GM19023 (cell line): Measurements from ENCODE around the gene LIN28A.

Source experiments
- ATAC-seq: cut with Tn5 transposase; IDR thresholded peaks from one replicate; pipeline ENCODE4 v1.9.1; 2021; ENCODE audit warnings: mild to moderate bottlenecking, moderate library complexity; ENCODE audit not compliant: unreplicated experiment

Gene LIN28A

DNA sequence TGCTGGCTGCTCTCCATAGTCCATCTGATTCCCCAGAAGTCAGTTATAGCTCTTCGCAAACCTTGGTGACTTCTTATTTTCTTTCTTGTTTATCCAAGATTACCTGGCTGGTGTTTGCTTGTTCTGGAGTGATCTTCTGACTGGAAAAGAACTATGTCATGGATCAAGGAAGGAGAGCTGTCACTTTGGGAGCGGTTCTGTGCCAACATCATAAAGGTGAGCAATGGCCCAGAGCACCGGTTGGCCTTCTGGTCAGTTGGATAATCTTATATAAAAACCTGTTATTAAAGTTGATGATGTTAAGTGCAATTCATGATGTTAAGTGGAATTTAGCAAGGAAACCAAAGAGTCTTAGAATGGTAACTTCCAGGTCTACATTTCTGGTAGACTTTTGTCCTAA lies 22.2 kb downstream of the LIN28A start:
- no peak for ATAC-seq

DNA sequence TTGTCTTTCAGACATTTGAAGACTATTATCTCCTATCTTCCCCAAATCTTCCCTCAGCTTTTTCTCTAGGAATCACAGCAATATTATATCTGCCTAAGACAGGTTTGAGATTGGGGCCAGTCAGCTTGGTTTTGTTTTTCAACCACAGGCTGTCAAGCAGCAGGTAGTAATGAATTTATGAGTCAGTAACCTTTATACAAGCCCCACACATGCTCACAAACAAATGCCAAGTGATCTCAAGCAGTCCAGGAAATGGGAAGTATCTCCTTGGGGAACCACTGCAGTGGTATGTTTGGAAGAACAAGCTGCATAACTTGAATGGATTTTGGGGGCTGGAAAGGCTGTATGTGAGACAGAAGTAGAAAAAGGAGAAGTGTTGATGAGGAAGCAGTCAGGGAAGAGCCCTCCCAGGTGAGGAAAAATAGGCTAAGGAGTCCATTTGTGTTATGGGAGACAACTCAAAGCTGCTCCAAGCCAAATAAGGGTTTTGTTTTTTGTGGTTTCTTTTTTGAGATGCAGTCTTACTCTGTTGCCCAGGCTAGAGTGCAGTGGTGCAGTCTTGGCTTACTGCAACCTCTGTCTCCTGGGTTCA lies 23.6 kb downstream of the LIN28A start:
- ATAC-seq: no peak

DNA sequence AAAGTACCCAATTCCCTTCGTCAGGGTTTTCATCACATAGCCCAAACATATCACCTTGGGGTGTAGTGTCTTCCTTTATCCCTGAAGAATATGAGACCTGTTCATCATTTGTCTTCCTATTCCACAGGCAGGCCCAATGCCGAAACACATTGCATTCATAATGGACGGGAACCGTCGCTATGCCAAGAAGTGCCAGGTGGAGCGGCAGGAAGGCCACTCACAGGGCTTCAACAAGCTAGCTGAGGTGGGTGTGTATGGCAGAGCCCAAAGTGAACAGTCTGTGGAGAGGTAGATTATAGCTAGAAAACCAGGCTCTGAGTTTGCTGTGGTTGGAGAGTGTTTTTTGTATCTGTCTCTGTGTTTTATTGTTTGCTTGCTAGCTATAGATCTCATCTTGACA lies 27.4 kb downstream of the LIN28A start:
- no peak for ATAC-seq

DNA sequence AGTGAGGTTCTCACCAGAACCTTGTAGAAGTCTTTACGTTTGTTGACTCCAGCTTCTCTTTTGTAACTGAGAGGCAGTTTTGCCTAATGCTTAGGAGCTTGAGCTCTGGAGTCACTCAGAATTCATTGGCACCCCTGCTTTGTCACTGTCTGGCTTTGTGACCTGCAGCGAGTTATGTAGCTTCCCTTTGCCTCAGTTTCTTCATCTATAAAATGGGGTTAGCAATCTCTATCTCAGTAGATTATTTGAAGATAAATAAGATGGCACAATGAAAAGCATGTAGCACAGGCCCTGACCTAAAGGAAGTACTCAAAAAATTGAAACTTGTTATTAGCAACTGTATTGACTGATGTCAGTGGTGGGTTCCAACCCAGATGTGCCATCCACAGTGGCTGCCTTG lies 29.6 kb downstream of the LIN28A start:
- no peak for ATAC-seq

DNA sequence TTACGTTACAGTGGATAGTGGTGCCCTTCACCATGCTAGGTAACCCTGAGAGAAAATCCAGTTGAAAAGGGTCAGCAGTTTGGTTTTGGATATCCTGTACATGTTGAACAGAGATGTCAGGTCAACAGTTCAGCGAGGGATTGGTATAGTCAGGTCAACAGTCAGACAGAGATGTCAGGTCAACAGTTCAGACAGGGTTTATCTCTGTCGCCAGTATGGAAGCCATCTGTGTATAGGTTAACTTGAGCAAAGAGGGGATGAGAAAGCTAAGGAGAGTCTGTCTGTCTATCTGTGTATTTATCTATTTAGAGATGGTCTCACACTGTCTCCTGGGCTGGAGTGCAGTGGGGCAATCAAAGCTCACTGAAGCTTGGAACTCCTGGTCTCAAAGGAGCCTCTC lies 39.3 kb downstream of the LIN28A start:
- no peak for ATAC-seq

DNA sequence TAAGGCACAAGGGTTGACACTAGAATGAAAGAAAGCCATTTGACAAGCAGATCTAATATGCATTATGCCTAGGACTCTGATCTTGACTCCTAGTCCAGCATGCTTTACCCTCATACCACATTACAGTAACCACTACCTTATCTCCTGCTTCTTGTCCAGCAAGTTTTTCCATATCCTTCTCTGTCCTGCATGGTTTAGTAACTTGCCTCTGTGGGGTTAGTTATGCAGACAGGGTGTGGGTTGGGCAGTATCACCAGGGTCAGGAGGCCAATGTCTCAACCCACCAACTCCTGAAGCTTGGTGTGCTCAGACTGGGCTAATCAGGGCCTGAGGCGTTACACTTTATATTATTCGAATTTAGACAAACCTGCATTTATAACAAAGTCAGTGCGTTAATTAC lies 40.3 kb downstream of the LIN28A start:
- no peak for ATAC-seq

DNA sequence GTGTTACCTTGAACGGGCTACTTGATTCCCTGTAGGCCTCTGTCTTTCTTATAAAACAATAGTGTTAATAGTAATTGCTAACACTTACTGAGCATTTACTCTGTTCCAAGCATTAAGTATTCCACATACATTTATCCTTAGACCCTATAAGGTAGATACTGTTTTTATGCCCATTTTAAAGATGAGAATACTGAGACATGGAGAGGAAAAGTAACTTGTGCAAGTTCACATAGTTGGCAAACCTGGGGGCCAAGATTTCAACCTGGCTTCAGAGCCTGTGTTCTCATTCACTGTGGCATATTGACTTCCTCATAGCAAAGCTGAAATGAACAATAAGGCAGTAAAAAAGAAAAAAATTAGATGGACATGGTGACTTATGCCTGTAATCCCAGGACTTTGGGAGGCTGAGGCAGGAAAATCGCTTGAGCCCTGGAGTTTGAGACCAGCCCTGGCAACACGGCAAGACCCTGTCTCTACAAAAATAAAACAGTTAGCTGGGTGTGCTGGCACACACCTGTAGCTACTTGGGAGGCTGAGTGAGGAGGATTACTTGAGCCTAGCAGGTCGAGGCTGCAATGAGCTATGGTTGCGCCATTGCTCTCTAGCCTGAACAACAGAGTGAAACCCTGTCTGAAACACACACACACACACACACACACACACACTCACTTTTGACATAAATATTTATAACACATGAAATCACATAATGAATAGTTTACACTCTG lies 42.0 kb downstream of the LIN28A start:
- ATAC-seq: no peak

DNA sequence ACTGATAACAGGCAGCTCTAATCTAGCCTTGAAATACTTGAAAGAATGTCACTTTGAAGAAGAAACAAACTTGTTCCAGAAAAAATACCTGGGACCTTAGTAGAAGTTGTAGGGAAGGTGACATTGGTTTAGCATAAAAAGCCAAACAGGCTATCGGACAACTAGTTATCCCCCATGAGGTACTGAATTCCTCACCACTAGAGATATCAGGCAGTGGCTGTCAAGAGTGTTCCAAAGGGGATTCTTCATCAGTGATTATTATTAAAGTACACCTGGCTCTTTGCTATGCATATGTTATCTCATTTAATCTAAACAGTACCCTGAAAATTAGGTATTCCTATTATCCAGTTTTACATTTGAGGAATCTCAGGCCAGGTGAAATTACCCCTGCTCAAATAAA lies 48.5 kb downstream of the LIN28A start:
- ATAC-seq: no peak

DNA sequence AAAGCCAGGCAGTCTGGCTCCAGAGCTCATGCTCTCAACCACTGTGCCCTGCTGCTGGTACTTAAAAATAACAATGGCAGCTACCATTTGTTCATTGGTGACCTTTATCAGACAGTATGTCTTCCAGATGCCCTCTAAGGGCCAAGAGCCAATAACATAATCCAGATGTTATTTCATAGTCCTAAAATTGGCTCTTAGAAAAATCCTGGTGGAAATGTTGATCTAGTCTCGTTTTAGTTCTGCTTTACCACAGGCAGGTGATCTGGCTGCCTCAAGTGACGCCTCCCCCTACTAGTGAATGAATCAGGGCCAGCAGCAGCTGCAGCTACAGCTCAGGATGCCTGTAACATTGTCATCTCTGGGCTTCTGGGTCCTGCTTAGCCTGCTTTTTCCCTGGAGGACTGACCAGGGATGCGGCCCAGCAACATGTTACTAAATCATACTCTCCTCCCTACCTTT lies 49.0 kb downstream of the LIN28A start:
- no peak for ATAC-seq

DNA sequence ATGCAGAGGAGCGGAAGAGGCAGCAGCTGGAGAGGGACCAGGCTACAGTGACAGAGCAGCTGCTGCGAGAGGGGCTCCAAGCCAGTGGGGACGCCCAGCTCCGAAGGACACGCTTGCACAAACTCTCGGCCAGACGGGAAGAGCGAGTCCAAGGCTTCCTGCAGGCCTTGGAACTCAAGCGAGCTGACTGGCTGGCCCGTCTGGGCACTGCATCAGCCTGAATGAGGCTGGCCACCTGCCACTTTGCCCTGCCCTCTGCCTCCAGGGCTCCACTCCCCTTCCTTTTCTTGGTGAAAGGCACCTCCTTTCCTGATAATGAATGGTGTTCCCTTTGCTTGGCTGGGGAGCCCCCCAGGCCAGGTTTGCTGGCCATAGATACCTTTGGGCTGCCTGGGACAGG lies 58.3 kb downstream of the LIN28A start:
- ATAC-seq: no peak

DNA sequence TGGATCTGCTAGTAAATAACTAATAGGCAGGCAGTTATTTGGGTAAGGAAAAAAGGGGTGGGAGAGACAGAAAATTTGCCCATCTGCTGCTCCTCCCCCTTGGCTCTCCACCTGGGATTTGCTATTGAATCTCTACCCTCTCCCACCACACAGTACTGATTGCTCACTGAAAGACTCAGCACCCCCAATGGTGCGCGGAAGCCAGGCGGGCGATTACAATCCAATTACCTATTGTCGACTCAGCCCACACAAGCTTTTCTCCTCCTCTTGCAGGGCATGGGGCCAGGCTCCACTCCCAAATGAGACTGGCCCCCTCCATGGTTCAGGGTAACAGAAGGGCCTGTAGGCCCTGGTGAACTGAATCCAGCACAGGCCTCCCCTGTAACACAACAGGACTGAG lies 58.9 kb downstream of the LIN28A start:
- no peak for ATAC-seq

DNA sequence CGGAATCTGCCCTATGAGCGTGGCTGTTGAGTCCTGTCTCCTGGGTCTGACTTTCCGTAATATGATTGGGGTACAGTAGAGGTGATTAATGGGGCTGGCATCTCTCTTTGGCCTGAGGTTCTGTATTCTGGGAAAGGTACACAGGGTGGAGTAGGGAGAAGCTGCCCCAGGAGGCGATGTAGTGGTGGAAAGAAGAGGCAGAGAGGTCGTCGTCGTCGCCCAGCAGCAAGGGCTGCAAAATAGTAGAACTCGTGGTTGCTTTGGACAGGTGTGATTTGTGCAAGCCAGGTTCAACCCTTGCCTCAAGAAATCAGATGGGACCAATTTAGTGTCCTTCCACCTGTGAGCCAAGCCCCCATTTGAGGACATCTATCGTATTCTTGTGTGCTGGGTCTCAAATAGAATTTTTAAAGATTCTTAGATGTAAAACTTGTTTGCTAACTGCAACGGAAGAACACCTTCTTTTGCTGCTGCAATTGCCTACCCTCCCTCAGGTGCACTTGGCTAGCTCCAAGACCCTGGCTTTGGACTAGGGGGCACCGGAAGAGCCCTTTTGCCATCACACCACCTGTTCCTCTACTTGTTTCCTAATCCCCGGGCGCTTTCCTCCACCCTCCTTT lies 60.4 kb downstream of the LIN28A start:
- no peak for ATAC-seq

DNA sequence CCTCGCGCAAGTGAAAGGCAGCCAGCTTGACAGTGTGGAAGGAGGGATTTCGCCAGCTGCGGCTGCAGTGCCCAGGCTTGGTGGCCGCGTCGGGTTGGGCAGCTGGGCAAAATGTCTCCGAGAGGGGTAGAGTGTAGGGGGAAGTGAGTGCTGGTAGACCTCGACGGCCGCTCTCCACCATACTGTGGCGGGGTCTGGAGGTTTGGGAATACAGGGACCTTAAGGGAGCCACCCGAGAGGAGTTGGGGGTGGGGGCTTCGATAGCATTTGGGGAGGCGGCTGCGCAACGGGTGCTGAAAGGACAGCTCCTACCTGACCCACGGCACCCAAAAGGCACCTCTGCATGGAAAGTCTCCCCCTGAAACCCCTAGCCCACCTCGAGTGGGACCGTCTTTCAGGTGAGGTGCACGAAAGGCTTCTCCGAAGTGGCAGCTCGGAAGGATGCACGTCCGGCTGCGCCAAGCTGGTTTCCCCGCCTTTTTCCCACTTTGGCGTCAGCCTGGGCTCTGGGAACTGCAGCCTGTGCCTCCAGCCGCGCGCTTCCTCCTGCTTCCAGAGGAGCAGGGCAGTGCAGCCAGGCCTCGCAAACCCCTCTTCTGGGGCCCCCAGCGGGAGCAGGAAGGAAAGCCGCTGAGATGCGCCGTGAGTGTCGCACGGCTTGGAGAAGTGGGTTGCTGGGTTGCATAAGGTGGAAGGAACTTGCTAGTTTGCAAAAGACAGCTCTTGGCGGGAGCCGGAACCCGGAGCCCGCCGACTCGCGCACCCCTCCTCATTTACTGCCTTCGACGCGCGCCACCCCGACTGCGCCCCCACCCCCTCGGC lies 61.1 kb downstream of the LIN28A start:
- ATAC-seq: peak; percentile 12

DNA sequence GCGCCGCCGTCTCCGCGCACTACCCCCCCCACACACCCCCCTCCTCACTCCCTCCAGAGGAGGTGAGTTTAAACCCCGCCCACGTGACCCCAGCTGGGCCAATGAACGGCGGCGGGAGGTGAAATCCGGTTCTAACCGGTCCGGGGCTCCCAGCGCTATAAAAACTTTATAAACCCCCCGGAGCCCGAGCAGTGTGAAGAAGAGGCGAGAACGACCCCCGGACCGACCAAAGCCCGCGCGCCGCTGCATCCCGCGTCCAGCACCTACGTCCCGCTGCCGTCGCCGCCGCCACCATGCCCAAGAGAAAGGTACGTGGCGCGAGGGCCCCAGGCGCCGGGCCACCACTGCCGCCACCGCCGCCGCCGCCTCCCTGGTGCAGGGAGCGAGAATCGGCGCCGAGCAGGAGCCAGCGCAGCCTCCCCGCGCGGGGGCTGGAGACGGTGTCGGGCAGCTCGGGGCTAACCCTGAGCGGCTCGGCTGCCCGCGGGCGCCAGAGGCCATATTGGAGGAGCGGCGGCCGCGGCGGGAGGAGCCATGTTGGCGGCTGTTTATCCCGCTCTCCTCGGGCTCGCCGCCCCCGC lies 61.8 kb downstream of the LIN28A start, which contains the start of gene HMGN2:
Gene HMGN2, plus strand, starts transcription at position 121 of the 581 bp plus-strand sequence. Its CDS starts 173 bp downstream, at position 294.
- ATAC-seq: peak; percentile 61

DNA sequence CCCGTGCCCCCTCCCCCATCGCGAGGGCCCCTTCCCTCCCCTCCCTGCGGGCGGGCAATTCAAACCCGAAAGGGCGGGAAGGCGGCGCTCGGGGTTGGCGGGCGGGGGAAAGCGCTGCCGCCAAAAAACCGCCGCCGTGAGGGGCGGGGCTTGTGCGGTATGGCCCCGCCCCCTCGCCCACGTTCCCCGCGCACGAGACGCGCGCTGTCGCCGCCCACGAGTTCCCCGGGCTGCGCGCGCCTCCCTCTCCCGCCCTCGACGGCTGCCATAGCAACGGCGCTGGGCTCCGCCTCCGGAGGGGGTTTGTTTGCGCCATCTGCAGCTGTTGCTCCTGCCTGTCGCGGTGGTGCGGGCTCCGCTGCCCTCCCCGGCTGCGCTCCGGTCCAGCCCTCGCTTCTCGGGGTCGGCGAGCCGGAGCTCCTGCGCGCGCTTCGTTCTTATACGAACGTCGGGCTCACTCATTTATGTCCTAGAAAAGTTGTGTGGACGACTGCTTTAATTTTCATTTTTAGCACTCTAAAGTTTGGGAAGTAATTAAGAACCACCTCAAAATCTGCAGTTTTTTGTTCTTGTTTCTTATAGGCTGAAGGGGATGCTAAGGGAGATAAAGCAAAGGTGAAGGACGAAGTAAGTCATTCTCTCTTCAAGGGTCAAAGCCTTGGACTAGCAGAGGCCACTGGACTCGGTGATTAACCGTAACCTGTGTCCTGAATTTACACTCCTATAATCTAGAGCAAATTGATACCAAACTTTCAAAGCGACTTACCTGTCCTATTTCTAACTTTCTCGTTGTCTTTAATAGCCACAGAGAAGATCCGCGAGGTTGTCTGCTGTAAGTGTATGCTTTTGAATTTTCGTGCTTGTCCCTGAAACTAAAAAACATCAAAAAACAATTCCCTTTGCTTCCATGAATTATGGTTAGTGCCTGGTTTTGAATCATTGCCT lies 62.6 kb downstream of the LIN28A start:
- peak; percentile 62 for ATAC-seq

DNA sequence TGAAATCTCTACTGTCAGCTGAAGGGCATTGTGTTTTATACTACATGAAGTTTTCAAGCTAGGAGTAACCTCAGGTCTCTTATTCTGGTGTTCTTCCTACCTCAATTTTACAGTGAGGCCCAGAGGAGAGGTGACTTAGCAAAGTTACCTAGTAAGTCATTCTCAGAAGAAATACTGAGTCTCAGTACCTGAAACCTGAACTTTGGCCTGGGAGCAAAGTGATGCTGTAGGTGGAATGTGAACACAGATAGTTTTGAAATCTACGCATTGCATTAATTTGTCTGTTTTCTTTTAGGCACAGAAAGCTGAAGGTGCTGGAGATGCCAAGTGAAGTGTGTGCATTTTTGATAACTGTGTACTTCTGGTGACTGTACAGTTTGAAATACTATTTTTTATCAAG lies 64.2 kb downstream of the LIN28A start:
- no peak for ATAC-seq

DNA sequence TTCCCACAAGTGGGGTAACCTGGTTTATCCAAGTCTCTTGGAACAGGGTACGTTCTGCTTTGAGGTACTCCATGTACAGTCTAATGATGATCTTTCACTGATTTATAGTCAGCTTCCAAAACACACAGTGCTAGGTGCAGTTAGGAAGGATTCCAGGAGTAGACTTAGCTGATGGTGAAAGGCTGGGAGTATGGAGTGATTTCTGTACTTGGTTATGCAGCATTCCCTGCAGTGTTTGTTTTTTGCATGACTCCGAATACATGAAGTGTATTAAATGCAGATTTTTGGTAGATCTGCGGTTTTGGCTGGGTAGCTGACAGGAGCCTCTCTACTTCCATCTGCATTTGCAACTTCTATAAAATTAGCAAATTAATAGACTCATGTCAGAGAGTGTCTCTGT lies 65.4 kb downstream of the LIN28A start:
- no peak for ATAC-seq

DNA sequence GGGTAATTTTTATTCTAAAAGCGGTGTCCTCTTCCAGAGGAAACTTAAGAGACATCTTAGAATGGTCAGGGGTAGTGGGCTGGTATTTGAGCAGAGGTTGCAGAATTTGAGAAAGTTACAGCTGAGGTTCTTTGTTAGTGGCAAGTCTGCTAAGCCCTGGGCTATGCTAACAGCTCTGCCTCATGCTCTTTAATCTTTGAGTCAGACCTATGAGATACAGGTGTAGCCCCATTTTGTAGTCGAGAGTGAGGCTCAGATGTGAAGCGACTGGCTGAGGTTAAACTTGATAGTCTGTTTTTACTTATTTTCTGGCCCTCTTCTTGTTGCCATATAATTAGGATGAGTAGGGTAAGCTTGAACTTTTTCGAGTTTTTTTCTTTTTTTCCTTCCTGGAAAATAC lies 66.3 kb downstream of the LIN28A start:
- ATAC-seq: no peak

DNA sequence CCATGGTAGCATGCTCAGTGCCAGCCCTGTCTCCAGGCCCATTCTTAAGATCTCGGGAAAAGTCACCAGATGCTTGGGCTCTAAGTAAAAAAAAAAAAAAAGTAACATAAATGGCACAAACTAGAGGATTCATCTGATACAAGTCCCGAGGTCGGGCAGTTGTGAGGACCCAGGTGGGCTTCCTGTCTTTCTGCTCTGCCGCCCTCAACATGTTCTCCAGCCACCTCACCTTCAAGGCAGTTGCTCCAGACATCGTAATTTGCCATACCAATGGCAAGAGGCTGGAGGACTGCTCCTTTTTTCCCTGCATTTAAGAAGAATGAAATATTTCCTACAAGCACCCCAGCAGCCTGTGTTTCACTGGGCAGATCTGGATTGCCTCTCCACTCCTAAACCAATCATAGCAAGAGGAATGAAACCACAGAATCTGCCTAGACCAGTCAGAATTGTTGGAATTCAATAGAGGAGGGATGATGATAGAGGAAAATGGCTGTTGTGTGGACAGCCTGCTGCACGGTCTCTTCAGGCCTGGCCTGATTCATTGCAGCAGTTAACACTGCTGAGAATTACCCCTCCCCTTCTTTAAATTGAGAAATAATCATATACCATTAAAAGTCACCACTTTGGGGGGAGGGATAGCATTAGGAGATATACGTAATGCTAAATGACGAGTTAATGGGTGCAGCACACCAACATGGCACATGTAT lies 67.0 kb downstream of the LIN28A start:
- ATAC-seq: no peak
